HEK293 (cell line): ENCODE data around the gene SLC8A3.

ENCODE experiments used
- CTCF ChIA-PET: fragments of 350-600 bp; formaldehyde crosslinking; extraction: SDS; loops from one replicate; lab custom pipeline; 2021; ENCODE audit warnings: antibody characterized with exemption; lab: Yijun Ruan, JAX
- POLR2A ChIA-PET: fragments of 300-600 bp; formaldehyde crosslinking; extraction: SDS; loops from one replicate; lab custom pipeline; 2020; ENCODE audit warnings: antibody characterized with exemption, inconsistent platforms; lab: Yijun Ruan, JAX
- H3K27ac ChIP-seq: fragments of 200-500 bp; sonication (Bioruptor generic); 2 replicates; pipeline ENCODE4 v1.5.1; 2014; ENCODE audit warnings: low read depth, low read length, control low read depth, inconsistent platforms; ENCODE audit errors: extremely low read depth
- H3K36me3 ChIP-seq, 2 experiments: fragments of 200-500 bp in 1 of 2; sonication (Bioruptor generic) in 1 of 2; 1 replicate in 1 of 2; 2 replicates in 1 of 2; pipeline ENCODE4 v1.5.1; 2014 to 2017; ENCODE audit warnings: inconsistent platforms in 2 of 2, low read length in 2 of 2; ENCODE audit not compliant: control insufficient read depth in 2 of 2, insufficient read depth in 1 of 2
- H3K4me1 ChIP-seq: fragments of 200-500 bp; sonication (Bioruptor generic); 2 replicates; pipeline ENCODE4 v1.5.1; 2014; ENCODE audit warnings: mild to moderate bottlenecking, low read length, inconsistent platforms; ENCODE audit not compliant: control insufficient read depth, insufficient read depth
- H3K4me3 ChIP-seq: 2 replicates; pipeline ENCODE4 v1.5.1; 2011; ENCODE audit warnings: low read depth, mild to moderate bottlenecking, control low read depth, low read length, moderate library complexity
- H3K9me3 ChIP-seq: fragments of 200-500 bp; sonication (Bioruptor generic); 2 replicates; pipeline ENCODE4 v1.5.1; 2014; ENCODE audit warnings: low read depth, low read length, inconsistent platforms; ENCODE audit not compliant: control insufficient read depth, insufficient read depth
- ATF2 ChIP-seq: fragments of 450-650 bp; formaldehyde crosslinking; IDR thresholded peaks from 2 replicates; pipeline ENCODE4 v1.5.1; 2016; ENCODE audit warnings: missing biosample characterization, missing genetic modification characterization, low read depth
- BCL11B ChIP-seq: fragments of 450-650 bp; formaldehyde crosslinking; IDR thresholded peaks from 2 replicates; pipeline ENCODE4 v1.5.1; 2016; ENCODE audit warnings: low read depth, missing biosample characterization, missing genetic modification characterization
- EGR2 ChIP-seq: fragments of 450-650 bp; formaldehyde crosslinking; IDR thresholded peaks from 2 replicates; pipeline ENCODE4 v1.5.1; 2016; ENCODE audit warnings: low read depth, missing biosample characterization, missing genetic modification characterization
- GLIS1 ChIP-seq: fragments of 450-650 bp; formaldehyde crosslinking; IDR thresholded peaks from 2 replicates; pipeline ENCODE4 v1.5.1; 2016; ENCODE audit warnings: missing biosample characterization, missing genetic modification characterization
- GLIS2 ChIP-seq: fragments of 450-650 bp; formaldehyde crosslinking; IDR thresholded peaks from 2 replicates; pipeline ENCODE4 v1.5.1; 2016; ENCODE audit warnings: missing biosample characterization, missing genetic modification characterization
- KLF7 ChIP-seq: fragments of 450-650 bp; formaldehyde crosslinking; IDR thresholded peaks from 2 replicates; pipeline ENCODE4 v1.5.1; 2016; ENCODE audit warnings: missing biosample characterization, missing genetic modification characterization, borderline replicate concordance
- PBX3 ChIP-seq: sonication (generic); formaldehyde crosslinking; IDR thresholded peaks from 2 replicates; pipeline ENCODE4 v1.8.1; 2022; ENCODE audit warnings: mild to moderate bottlenecking, moderate library complexity, missing genetic modification reagents
- PRDM1 ChIP-seq: fragments of 450-650 bp; formaldehyde crosslinking; IDR thresholded peaks from 2 replicates; pipeline ENCODE4; 2016; ENCODE audit warnings: missing biosample characterization, missing genetic modification characterization
- PRDM10 ChIP-seq: fragments of 450-650 bp; formaldehyde crosslinking; IDR thresholded peaks from 2 replicates; pipeline ENCODE4 v1.5.1; 2016; ENCODE audit warnings: missing biosample characterization, missing genetic modification characterization
- RBAK ChIP-seq: fragments of 450-650 bp; formaldehyde crosslinking; IDR thresholded peaks from 2 replicates; pipeline ENCODE4 v1.5.1; 2016; ENCODE audit warnings: missing biosample characterization, missing genetic modification characterization
- SETDB1 ChIP-seq: IDR thresholded peaks from one replicate; pipeline ENCODE4 v1.6.1; 2017; ENCODE audit warnings: mild to moderate bottlenecking, low read length, moderate library complexity, mixed read lengths; ENCODE audit not compliant: insufficient read length
- TRIM28 ChIP-seq: IDR thresholded peaks from 2 replicates; pipeline ENCODE4 v1.6.1; 2011; ENCODE audit warnings: low read length, control low read depth, borderline replicate concordance
- WT1 ChIP-seq: fragments of 450-650 bp; formaldehyde crosslinking; IDR thresholded peaks from 2 replicates; pipeline ENCODE4 v1.5.1; 2016; ENCODE audit warnings: missing biosample characterization, missing genetic modification characterization
- ZBTB48 ChIP-seq: fragments of 450-650 bp; formaldehyde crosslinking; IDR thresholded peaks from 2 replicates; pipeline ENCODE4 v1.5.1; 2016; ENCODE audit warnings: missing biosample characterization, missing genetic modification characterization
- ZBTB8A ChIP-seq: fragments of 450-650 bp; formaldehyde crosslinking; IDR thresholded peaks from 2 replicates; pipeline ENCODE4 v1.5.1; 2016; ENCODE audit warnings: missing biosample characterization, missing genetic modification characterization
- ZIC2 ChIP-seq: fragments of 450-650 bp; formaldehyde crosslinking; IDR thresholded peaks from 2 replicates; pipeline ENCODE4 v1.5.1; 2016; ENCODE audit warnings: missing biosample characterization, missing genetic modification characterization
- ZNF214 ChIP-seq: fragments of 450-650 bp; formaldehyde crosslinking; IDR thresholded peaks from 2 replicates; pipeline ENCODE4 v1.5.1; 2017; ENCODE audit warnings: missing biosample characterization, mild to moderate bottlenecking, missing genetic modification characterization, borderline replicate concordance
- ZNF302 ChIP-seq: fragments of 450-650 bp; formaldehyde crosslinking; IDR thresholded peaks from 2 replicates; pipeline ENCODE4 v1.5.1; 2016; ENCODE audit warnings: missing biosample characterization, missing genetic modification characterization, low read depth
- ZNF362 ChIP-seq: fragments of 450-650 bp; formaldehyde crosslinking; IDR thresholded peaks from 2 replicates; pipeline ENCODE4 v1.5.1; 2016; ENCODE audit warnings: missing biosample characterization, missing genetic modification characterization
- ZNF391 ChIP-seq: fragments of 450-650 bp; formaldehyde crosslinking; IDR thresholded peaks from 2 replicates; pipeline ENCODE4 v1.5.1; 2016; ENCODE audit warnings: low read depth, missing biosample characterization, missing genetic modification characterization, borderline replicate concordance
- ZNF473 ChIP-seq: fragments of 450-650 bp; formaldehyde crosslinking; IDR thresholded peaks from 2 replicates; pipeline ENCODE4 v1.5.1; 2017; ENCODE audit warnings: missing biosample characterization, missing genetic modification characterization
- ZNF510 ChIP-seq: fragments of 450-650 bp; formaldehyde crosslinking; IDR thresholded peaks from 2 replicates; pipeline ENCODE4 v1.5.1; 2018; ENCODE audit warnings: mild to moderate bottlenecking, missing genetic modification characterization, missing biosample characterization; ENCODE audit not compliant: insufficient replicate concordance
- ZNF530 ChIP-seq: fragments of 450-650 bp; formaldehyde crosslinking; IDR thresholded peaks from 2 replicates; pipeline ENCODE4 v1.5.1; 2016; ENCODE audit warnings: low read depth, missing biosample characterization, missing genetic modification characterization
- ZNF600 ChIP-seq: fragments of 450-650 bp; formaldehyde crosslinking; IDR thresholded peaks from 2 replicates; pipeline ENCODE4 v1.5.1; 2016; ENCODE audit warnings: missing biosample characterization, missing genetic modification characterization
- ZNF692 ChIP-seq: fragments of 450-650 bp; formaldehyde crosslinking; IDR thresholded peaks from 2 replicates; pipeline ENCODE4 v1.5.1; 2016; ENCODE audit warnings: missing biosample characterization, missing genetic modification characterization

Gene SLC8A3

GRCh38 chr14:70021548-70022220 lies 167.1 kb downstream of the SLC8A3 start (continued):
- no peak for TF ChIP-seq ZNF362 (tag by site-specific recombination)
- no peak for TF ChIP-seq ZNF473 (tag by site-specific recombination)
- TF ChIP-seq ZNF530 (tag by site-specific recombination), result no peak
- no peak for TF ChIP-seq ZNF510 (tag by site-specific recombination)
- TF ChIP-seq ZNF214 (tag by site-specific recombination), result no peak
- no peak for TF ChIP-seq EGR2 (tag by site-specific recombination)

GRCh38 chr14:70020352-70021170 lies 168.2 kb downstream of the SLC8A3 start:
- Histone ChIP-seq H3K4me1 (peaks cover 12% of the 10 kb centered on the region), H3K4me3 (no peak overlapping the region), H3K27ac (peak overlapping the region; percentile 46), H3K9me3 (no peaks in the 10 kb centered on the region), H3K36me3 (peaks cover 6 to 55% of the 10 kb centered on the region in 2 experiments; a peak in 1 of 3 replicates)
- ChIA-PET CTCF (interaction anchor here (0.5 to 2.2 kb wide), 6 partner anchors 8 to 202 kb away, joined by 3 to 9 read pairs (median 5); no protein-coding TSS in a partner anchor), POLR2A (interaction anchor here (2.2 kb wide), 1 partner anchor 142 kb away, joined by 11 read pairs; the partner anchor contains the start of gene SMOC1)
- 0 out of 2 replicates have a peak, but pooled peaks have one; percentile 25 for TF ChIP-seq ZBTB48 (tag by site-specific recombination)
- TF ChIP-seq ZNF530 (tag by site-specific recombination), result peak; percentile 89
- TF ChIP-seq ZNF391 (tag by site-specific recombination), result no peak
- no peak for TF ChIP-seq BCL11B
- peak; percentile 36; the same call in 1 of the 2 replicates for TF ChIP-seq ZNF692 (tag by site-specific recombination)
- peak; percentile 53 for TF ChIP-seq GLIS2 (tag by site-specific recombination)
- peak; percentile 20; the same call in 1 of the 2 replicates for TF ChIP-seq TRIM28
- peak; percentile 68 for TF ChIP-seq ATF2
- peak; percentile 44; the same call in 1 of the 2 replicates for TF ChIP-seq PRDM1 (tag by site-specific recombination)
- no peak for TF ChIP-seq ZNF302 (tag by site-specific recombination)
- peak; percentile 51; the same call in 1 of the 2 replicates for TF ChIP-seq PRDM10
- TF ChIP-seq SETDB1, result no peak
- no peak for TF ChIP-seq KLF7
- TF ChIP-seq ZIC2, result peak; percentile 51
- TF ChIP-seq PBX3, result no peak
- TF ChIP-seq GLIS1 (tag by site-specific recombination), result peak; percentile 72
- no peak for TF ChIP-seq RBAK (tag by site-specific recombination)
- TF ChIP-seq WT1 (tag by site-specific recombination), result peak; percentile 57; the same call in 1 of the 2 replicates
- TF ChIP-seq ZNF600, result 0 out of 2 replicates have a peak, but pooled peaks have one; percentile 39
- TF ChIP-seq ZBTB8A, result no peak
